AG09309 (cell line): ENCODE measurements around the gene USH1G.

Experiments
- DNase-seq: peaks from one replicate; pipeline ENCODE4 v3.0.0-alpha.2; 2010; ENCODE audit warnings: low read depth
- H3K4me3 ChIP-seq: 2 replicates; pipeline ENCODE4 v1.5.1; 2011; ENCODE audit warnings: mild to moderate bottlenecking, low read depth, low read length, moderate library complexity; ENCODE audit not compliant: control insufficient read depth
- TF ChIP-seq, protein P1 (sequence below): IDR thresholded peaks from 2 replicates; pipeline ENCODE4 v1.5.1; 2011; ENCODE audit warnings: mild to moderate bottlenecking, low read depth, low read length, inconsistent platforms; ENCODE audit not compliant: insufficient read depth, control insufficient read depth; ENCODE audit errors: missing control alignments

USH1G gene

DNA sequence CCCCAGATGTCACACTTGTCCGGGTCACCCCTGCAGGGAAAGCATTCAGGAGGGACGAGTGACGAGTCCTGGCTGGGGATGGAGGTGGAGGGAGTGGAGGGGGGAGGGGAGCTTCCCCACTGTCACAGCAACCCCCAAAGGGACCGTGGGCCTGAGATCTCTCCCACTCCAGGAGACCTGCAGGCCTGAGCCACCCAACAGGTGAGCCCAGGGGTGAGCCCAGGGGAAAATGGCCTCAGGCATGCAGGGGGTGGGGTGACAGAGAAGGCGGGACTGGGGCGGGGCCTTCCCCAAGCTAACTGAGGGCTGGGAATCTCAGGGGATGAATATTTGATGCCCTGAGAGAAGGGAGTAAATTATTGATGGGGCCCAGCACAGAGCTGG is 2.4 kb downstream of the USH1G start:
- no peak overlapping the region for H3K4me3 ChIP-seq
- no peak for DNase-seq
- TF ChIP-seq, protein P1, sequence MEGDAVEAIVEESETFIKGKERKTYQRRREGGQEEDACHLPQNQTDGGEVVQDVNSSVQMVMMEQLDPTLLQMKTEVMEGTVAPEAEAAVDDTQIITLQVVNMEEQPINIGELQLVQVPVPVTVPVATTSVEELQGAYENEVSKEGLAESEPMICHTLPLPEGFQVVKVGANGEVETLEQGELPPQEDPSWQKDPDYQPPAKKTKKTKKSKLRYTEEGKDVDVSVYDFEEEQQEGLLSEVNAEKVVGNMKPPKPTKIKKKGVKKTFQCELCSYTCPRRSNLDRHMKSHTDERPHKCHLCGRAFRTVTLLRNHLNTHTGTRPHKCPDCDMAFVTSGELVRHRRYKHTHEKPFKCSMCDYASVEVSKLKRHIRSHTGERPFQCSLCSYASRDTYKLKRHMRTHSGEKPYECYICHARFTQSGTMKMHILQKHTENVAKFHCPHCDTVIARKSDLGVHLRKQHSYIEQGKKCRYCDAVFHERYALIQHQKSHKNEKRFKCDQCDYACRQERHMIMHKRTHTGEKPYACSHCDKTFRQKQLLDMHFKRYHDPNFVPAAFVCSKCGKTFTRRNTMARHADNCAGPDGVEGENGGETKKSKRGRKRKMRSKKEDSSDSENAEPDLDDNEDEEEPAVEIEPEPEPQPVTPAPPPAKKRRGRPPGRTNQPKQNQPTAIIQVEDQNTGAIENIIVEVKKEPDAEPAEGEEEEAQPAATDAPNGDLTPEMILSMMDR: no peak

DNA sequence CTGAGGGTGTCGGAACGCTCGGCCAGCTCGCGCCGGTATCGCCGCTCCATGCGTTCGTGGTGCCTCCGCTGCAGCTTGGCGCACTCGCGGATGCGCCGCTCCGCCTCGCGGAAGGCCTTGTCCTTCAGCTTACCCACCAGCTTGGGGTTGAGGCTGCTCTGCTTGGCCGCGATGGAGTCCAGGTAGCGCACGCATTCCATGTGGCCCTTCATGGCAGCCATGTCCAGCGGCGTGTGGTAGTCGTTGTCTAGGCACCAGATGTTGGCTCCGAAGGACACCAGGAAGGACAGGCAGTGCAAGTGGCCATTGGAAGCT is 2.8 kb downstream of the USH1G start:
- H3K4me3 ChIP-seq: no peak overlapping the region
- TF ChIP-seq, protein P1: no peak
- DNase-seq: no peak

GRCh38 chr17:74919440-74920305 is 3.4 kb downstream of the USH1G start:
- no peak overlapping the region for H3K4me3 ChIP-seq
- DNase-seq: no peak
- TF ChIP-seq, protein P1: no peak

DNA sequence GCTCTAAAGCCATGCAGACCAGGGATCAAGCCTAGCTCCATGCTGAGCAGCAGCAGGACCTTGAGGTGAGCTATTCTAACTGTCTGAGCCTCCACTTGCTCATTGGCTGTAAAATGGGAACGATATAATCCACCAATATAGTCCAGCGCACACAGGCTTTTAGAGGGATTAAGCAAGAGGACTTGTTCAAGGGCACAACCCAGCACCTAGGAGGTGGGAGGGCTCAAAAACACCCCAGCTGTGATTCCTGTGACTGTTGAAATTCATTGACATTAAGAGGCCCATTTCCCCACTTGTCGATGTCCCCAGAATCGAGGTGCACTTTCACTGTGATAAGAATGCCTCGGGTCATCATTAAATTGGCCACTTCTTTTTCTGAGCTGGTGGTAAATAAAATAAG is 4.1 kb downstream of the USH1G start:
- TF ChIP-seq, protein P1: no peak
- DNase-seq: no peak
- no peak overlapping the region for H3K4me3 ChIP-seq

GRCh38 chr17:74917430-74917829 is 5.6 kb downstream of the USH1G start:
- TF ChIP-seq, protein P1: no peak
- H3K4me3 ChIP-seq: no peak overlapping the region
- DNase-seq: no peak

GRCh38 chr17:74916851-74917199 is 6.2 kb downstream of the USH1G start:
- TF ChIP-seq, protein P1: no peak
- no peak overlapping the region for H3K4me3 ChIP-seq
- no peak for DNase-seq
